HG03442 (cell line): Measurements from ENCODE around the gene CSNK2A3.
"Not testable (repeated sequence)": the region's sequence is repeated elsewhere in the genome, so short reads cannot be mapped to it uniquely, and the experiment has no call there.

Source experiments
- ATAC-seq: cut with Tn5 transposase; IDR thresholded peaks from one replicate; pipeline ENCODE4 v1.9.1; 2021; ENCODE audit warnings: mild to moderate bottlenecking, moderate library complexity; ENCODE audit not compliant: unreplicated experiment

Gene CSNK2A3

DNA sequence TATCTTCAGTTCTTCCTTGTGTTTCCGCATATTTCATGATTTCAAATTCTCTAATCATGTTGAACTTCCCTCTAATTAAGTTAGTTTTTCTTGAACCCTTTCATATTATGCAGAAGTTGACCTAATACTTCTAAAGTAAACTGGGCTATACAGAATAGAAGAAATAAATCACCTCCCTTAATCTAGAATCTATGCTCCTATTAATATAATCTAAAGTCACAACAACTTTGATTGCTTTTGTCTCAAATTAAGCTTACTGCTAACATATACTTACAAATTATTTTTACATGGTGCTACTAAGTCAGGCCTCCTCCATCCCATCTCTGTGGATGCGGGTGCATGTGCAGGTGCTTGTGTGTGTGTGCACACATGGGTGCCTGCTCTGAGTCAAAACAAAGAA is 27.3 kb upstream of the CSNK2A3 start:
- no peak for ATAC-seq

DNA sequence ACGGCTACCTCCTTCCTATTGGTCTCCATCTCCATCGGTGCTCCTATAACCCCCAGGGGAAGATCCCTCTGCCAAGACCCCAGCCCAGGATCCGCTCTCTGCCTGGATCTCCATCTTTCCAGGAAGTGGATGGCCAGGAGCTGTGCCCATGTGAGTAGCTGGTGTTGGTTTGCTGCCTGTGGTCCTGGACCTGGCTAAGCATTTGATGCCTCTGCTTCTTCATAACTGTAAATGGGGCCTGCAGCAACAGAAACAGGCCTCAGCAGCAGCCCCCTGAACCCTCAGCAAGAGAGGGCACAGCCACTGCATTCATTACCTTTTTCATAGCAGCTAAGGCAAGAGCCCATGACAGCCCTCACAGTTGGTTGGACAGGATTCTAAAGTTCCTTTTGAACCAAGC is 26.6 kb upstream of the CSNK2A3 start:
- no peak for ATAC-seq

DNA sequence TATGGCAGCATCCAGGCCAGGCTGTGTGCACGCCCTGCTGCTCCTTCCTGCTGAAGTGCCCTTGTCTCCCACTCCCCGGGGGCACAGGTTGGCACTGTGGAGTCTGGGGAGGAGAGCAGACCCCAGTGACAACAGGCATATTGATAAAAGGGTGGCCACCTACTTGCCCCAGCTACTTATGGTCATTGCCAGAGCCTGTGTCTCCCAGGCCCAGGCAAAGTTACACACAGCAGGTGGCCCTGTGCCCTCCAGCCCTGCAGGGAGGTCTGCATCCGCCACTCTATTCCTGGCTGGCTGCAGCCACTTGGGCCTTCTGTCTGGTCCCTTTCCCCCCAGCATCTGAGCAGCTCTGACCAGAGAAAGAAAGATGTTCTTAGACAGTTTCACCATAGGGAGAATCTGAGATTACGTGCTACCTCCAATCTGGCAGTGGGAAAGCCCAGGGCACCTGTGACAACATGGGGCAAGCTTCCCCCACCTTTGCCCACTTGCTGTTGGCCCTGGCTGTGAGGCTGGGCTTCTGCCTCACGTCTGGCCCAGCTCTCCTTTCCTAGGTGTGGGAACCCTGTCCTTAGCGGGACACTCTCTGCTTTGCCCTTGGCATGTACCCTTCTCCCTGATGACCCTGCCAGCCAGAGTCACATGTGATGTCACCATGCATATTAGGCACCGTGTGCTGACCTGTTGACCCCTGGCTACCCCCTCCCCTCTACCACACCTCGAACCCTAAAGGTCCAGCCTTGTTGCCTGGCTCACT is 25.3 kb upstream of the CSNK2A3 start:
- ATAC-seq, result no peak

DNA sequence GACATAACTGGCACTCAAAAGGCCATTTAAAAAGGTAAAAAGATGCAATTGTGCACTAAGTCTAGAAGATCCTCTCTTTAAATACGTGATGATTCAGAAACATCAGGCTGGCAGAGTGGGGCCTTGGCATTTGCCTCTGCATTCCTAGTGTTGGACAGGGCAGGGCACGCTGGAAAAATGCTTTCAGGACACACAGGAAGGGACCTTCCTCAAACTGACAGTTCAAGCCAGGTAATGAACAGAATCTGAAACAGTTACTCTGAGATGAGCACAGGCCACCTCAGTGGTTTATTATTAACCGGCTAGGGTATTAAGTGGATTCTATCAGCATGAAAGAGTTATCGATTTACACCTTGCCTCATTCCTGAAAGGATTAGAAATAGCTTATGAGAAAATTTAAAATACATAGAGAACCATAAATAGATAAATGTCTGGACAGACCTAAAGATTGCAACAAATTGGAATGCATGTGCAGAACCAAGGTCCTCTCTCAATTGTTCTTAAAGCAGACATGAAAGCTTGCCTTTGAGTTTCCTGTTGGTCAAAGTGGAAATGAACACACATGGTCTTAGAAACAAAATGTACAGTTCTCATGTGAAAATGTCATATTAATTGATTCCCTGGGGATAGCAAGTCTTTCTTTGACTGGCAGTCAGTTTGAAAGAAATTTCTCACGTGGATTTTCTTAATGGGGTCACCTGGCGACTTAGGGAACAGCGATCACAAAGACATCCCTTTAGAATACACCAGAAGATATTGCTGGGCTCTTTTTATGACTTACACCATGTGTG is 21.5 kb upstream of the CSNK2A3 start:
- ATAC-seq, result no peak

DNA sequence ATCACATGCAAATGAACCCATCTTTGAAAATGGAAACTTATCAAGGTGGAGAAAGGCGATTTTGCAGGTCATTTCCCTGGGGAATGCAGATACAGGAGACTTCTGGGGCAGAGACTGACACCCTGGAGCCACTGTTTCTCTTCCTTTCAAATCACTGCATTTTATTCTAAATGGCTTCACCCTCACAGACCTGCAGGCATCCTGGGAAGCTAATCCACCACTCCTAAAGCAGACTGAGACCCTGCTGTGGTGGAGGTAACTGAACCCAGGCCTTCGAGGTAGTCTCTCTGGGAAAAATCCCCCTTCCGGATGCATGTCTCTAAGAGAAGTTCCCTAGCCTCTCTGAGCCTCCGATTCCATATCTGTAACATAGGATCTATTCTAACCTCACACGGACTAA is 20.9 kb upstream of the CSNK2A3 start:
- no peak for ATAC-seq

DNA sequence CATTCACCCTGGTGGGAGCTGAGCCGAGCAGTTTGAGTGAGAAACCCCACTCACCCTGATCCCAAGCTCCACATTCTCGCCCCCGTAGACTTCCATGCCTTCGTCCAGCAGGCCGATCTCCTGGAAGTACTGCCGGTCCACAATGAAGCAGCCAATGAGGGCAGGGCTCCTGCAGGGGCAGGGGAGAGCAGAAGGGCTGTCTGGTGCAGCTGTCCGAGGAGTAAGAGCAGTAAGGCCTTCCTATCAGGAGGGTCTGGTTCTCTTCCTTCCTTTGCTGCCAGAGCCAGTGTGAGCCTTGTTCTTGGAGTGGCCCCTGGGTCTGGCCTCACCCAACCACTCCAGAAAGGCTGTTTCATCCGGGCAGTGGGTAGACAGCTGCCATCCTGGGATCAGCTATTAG is 19.4 kb upstream of the CSNK2A3 start:
- no peak for ATAC-seq

DNA sequence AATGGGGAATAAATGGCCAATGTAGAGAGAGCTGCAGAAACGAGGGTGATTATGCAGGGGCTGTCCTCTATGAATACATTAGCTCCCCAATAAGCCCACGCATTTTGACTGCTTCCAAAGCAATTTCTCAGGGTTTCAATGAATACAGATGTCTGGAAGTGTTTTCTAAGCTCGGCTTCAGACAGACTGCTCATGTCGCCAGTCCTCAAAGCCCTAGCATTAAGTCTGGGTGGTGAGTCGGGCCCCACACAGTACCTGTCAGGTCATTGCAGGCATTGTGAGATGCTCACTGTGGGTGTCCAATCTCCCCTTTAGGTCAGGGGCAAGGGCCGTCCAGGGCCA is 17.9 kb upstream of the CSNK2A3 start:
- ATAC-seq, result no peak

DNA sequence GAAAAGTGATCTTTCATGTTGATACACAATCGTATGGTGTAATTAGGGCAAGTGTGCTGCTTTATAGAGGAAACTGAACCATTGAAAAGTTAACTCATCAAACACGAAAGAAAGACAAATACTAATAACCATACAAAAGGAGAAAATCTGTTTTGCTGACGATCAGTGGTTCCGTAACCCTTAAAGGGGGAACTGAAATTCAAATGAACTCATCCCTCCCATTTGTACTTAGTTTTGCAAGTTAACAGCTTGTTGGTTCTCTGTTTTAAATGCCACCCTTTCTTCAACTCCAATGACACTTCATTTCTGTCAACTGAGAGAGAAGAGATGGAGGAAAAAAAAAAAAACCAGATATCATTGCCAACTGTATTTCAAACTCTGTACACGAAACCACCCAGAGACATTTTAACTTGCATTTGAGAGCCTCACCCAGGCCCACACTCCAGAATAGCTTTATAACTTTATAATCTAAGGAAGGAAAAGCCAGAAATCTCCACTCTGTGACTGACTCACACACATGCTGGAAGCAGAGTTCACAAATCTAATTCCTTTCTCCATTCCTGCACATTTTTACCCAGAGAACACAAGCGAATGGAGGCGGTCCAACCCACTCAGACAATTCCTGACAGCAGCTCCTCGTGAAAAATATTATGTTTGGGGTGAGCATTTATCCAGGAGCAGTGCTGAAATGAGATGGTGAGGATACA is 17.4 kb upstream of the CSNK2A3 start:
- ATAC-seq, result no peak

DNA sequence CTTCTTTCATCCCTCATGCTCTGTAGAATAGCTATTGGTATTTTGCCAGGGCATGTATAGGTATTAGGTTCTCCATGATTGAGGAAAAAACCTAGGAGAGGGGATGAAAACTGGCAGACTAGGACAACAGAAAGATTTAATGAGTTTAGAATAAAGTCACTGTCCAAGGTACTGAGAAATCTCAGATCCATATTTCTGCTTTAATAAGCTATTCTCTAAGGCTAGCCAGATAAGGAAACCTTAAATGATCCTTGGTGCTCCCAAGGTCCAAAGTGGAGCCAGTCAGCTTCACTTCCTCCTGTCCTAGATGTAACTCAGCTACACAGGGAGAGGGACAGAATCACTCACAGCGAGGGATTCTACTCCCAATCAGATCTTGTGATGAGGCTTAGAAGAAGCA is 13.7 kb upstream of the CSNK2A3 start:
- no peak for ATAC-seq

DNA sequence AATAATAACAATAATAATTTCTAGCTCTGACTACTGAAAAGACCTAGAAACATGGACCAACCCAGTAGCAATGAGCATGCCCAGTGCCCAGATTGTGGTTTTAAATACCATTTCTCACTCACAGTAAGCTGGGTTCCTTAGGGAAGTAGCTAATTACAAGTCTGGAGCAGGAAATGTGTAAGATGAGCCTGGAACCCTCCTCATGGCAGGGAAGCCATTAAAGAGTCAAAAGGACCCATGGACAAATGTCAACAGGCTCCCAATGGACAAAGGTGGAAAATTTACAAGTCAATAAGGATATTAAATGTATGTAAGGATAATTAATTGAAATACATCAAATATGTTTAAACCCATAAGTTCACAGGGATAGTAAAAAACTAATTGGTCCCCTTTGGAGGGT is 10.6 kb upstream of the CSNK2A3 start:
- no peak for ATAC-seq

DNA sequence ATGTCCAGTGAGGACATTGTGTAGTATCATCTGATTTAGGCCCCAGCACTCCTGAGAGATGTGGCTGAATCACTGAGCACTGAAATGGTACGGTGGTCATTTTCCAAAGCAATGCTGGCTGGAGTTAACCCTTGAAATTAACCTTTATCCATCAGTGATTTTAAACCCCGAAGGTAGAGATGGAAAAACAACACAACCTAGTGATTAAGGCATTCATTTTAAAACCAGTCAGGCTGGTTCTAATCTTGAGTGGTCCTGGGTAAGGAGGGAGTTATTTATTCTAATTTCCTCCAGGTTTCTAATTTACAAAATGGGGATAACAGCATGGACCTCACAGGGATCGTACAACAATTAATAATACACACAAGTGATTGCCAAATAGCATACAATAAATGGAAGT is 6.6 kb upstream of the CSNK2A3 start:
- ATAC-seq, result no peak

DNA sequence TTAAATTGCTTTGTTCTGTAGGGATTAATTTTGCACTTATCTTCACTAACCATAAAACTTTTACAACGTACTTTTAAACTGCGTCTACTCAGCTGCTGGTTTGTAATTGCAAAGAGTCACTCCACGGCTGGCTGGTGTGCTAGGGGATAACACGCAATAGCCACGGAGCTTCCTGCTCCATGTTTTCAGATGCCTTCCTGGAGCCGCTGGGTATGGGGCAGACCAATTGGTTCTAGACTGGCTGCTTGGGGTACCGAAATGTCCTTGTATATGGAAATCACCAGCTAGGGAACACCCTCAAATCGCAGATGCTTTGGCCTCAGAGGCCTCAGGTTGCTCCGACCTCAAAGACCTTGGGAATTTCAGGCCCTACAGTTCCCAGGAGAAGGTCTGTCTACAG is 3.8 kb upstream of the CSNK2A3 start:
- ATAC-seq, result no peak

DNA sequence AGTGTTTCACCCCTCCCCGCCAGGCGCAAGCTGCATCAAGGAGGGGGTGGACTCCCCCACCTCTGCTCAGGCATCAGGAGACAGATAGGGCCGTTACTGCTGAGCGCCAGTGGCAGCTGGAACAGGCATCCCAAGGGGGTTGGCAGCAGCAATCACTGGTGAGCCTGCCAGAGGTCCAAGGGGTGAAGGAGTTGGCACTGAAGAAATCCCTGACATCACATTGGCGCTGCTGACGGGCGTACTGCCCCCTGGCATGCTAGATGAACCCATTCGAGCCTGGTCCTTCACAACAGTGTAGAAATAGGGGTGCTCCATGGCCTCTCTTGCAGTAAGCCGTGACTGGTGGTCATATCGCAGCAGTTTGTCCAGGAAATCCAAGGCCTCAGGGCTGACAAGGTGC is 1.2 kb downstream of the CSNK2A3 start:
- not testable (repeated sequence) for ATAC-seq

DNA sequence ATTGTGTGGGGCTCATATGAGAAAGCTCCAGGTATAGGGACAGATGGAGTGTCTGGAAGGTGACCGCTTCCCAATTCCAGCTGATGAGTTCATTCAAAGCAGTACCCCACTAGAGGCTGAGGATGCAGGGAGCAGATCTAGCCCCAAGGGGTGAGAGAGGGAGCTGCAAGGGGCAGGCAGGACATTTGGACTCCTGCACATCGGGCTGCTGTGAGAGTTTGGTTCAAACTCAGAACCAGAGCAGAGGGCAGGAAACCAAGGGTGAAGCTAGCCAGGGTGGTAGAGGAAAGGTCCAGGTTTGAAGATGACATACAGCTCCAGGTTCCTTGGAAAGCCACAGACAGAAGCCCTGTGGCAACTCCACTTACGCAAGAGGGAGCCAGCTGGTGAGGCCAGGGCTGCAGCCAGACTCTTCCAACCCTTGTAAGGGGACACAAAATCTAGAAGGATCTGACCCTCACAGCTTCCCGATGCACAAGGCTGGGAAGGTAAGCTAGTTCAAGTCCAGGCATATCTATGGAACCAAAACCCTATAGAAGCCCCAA is 1.9 kb downstream of the CSNK2A3 start:
- no peak for ATAC-seq

DNA sequence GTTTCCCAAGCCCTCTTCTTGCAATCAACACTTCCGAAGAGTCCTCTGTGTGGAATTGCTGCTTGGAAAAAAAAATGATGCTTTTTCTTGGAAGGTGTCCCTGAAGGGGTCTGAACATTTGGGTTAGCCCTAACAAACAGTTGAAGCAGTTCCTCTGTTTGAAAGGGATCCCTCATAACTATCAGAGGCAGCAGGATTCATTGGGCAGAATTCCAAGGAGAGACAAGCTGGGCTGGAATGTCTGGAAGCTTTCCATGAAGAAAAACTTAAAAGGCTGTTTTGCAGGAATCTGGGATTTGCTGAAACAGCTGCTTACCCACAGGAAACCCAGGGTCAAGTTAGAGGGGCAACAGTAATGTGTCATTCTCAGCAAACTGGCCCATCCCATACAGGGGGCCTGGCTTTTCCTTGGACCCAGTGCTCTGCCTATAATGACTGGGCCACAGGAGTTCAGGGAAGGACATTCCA is 3.1 kb downstream of the CSNK2A3 start:
- ATAC-seq, result no peak

DNA sequence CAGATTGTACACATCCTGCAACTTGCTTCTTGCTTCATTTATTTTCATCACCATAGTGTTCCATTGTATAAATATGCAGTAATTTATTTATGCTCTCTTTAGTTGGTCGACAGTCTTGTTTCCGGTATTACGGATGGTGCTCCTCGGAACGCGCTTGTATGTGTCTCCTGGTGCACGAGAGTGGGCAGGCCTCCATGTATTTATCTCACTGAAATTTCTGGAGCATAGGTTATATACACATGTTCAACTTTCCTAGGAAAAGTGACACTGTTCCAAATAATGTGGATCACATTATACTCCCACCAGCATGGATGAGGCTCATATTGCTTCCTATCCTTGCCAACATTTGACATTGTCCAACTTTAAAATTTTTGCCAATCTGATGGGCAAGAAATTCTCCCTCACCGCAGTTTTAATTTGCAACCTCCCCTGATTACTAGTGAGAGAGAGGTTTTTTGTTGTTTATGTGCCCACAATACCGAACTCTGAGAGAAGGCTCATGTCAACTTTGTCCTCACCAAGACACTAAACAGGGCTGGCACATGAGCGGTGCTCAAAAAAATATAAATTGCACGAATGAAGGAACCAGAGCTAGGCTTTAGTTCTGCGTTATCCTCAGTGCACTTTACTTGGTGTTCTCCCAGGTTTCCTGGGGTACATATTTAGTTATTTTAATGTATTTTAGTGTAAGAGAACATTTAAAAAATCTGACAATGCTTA is 3.8 kb downstream of the CSNK2A3 start:
- no peak for ATAC-seq

DNA sequence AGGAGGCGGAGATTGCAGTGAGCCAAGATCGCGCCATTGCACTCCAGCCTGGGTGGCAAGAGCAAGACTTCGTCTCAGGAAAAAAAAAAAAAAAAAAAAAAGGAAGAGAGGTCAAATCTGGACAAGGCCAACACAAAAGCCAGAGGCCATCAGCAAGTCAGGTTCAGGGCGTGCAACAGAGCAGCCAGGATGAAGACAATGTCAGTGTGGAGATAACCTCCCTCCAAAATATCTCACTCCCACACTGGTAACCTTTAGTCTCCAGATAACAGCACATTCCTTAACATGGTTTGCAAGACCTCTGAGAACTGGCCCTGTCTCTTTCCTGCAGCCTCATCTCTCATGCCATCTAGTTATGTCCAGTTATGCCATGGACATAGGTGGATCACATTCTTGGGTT is 4.7 kb downstream of the CSNK2A3 start:
- ATAC-seq, result no peak

DNA sequence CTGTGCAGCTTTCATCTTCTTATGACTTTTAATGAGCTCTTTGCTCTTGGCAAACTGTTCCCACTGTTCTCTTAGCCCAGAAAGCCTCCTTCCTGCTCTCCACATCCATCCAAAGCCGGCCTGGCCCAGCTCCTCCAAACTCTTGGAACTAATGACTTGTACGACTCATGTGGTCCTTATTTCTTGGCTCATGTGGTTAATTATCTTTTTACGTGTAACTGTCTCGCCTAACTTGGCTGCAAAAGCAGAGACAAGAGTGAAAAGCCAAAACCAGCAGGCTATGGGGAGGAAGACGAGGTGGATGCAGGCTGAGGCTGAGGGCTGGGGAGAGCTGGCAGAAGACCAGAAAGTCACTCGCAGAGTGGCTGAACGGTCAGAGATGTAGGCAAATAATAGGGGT is 5.5 kb downstream of the CSNK2A3 start:
- no peak for ATAC-seq

DNA sequence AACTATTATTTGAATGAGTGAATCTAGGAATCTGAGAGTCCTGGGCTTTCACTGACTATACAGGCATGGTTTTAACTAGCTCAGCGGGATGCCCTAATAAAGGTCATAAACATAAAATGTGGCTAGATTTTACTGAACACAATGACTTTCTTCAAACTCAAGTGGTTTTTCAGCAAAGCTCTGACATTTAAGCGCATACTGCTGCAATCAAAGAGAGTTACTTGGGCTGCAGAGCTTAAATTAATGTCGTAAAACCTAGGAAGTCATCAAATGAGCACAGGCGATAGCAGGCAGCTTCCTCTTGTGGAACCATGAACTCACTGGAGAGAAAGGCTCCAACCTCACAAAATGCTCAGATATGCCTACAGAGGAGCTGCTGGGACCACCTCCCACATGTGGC is 6.7 kb downstream of the CSNK2A3 start:
- no peak for ATAC-seq

DNA sequence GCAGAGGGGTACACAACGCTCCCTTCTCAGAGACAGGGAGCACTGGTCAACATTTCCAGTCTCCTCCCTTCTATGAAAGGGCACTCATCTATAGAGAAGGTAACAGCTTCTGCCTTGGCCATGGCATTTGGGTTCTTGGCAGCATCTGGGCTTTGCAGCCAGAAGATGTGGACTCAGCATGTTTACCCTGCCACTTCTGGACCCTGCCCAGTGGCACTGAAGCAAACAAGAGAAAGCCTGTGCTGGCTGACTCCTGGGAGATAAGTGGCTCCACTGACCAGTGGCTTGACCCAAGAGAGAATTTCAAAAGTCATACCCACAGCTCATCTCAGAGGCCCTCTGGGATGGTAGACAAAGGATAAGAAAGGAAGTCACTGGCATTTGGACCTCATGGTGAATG is 8.0 kb downstream of the CSNK2A3 start:
- ATAC-seq, result no peak

DNA sequence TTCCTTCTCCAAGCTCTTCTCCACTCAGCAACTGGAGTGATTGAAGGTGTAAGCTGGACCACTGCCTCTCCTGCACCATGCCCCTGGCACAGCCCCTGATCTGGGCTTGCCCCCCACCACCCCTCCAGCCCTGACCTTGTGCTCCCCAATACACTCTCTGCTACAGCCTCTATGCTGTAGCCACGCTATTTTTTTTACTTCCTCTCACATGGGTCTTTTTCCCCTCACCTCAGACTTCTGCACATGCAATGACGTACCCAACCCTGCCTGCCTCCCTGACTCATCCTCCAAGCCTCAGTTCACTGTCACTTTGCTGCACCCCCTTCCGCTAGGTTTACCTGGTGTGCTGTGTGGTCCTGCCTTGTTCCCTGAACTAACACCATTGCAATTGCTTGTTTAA is 9.0 kb downstream of the CSNK2A3 start:
- no peak for ATAC-seq
